Neural progenitor cell (in vitro differentiated cells): ENCODE measurements around the gene BRI3BP. TPM values are rescaled to one million over a fixed set of nuclear protein-coding genes. Genes with fewer than 3 reads are reported as not detected.

ENCODE experiments used
- DNase-seq: peaks from one replicate; pipeline ENCODE4 v3.0.0-alpha.2; 2016; ENCODE audit warnings: low spot score
- H2AFZ ChIP-seq: fragments of 200-600 bp; sonication (generic); replicated peaks from 2 replicates; pipeline ENCODE4 v1.6.1; 2016; ENCODE audit warnings: antibody characterized with exemption
- H3F3A ChIP-seq: fragments of 200-600 bp; sonication (generic); 2 replicates; pipeline ENCODE4 v1.6.1; 2016; ENCODE audit warnings: antibody characterized with exemption, low read depth
- H3K27ac ChIP-seq: fragments of 200-600 bp; sonication (generic); 2 replicates; pipeline ENCODE4 v1.5.1; 2016; ENCODE audit warnings: mild to moderate bottlenecking
- H3K27me3 ChIP-seq: fragments of 200-600 bp; sonication (generic); 2 replicates; pipeline ENCODE4 v1.6.1; 2016; ENCODE audit warnings: mild to moderate bottlenecking, moderate library complexity
- H3K36me3 ChIP-seq: fragments of 200-600 bp; sonication (generic); 2 replicates; pipeline ENCODE4 v1.5.1; 2016
- H3K4me1 ChIP-seq: fragments of 200-600 bp; sonication (generic); 2 replicates; pipeline ENCODE4 v1.6.1; 2016; ENCODE audit warnings: mixed run types
- H3K4me2 ChIP-seq: fragments of 200-600 bp; sonication (generic); 2 replicates; pipeline ENCODE4 v1.6.1; 2016
- H3K4me3 ChIP-seq: fragments of 200-600 bp; sonication (generic); 2 replicates; pipeline ENCODE4 v1.5.1; 2016
- H3K79me2 ChIP-seq: fragments of 200-600 bp; sonication (generic); 2 replicates; pipeline ENCODE4 v1.6.1; 2016; ENCODE audit warnings: low read depth
- H3K9ac ChIP-seq: fragments of 200-600 bp; sonication (generic); 2 replicates; pipeline ENCODE4 v1.6.1; 2016
- H3K9me3 ChIP-seq: fragments of 200-600 bp; sonication (generic); 2 replicates; pipeline ENCODE4 v1.5.1; 2016; ENCODE audit warnings: low read depth
- H4K20me1 ChIP-seq: fragments of 200-600 bp; sonication (generic); 2 replicates; pipeline ENCODE4 v1.6.1; 2016; ENCODE audit warnings: low read depth
- H3K27ac Mint-ChIP-seq: 3 replicates; pipeline ENCODE4 v1.8.0; 2021; ENCODE audit warnings: mixed read lengths
- H3K27me3 Mint-ChIP-seq: 2 replicates; pipeline ENCODE4 v1.8.0; 2022; ENCODE audit warnings: low read depth, mild to moderate bottlenecking, inconsistent platforms, moderate library complexity, mixed read lengths; ENCODE audit not compliant: insufficient read depth
- H3K36me3 Mint-ChIP-seq: 3 replicates; pipeline ENCODE4 v1.8.0; 2021; ENCODE audit warnings: mixed read lengths
- H3K4me1 Mint-ChIP-seq: 3 replicates; pipeline ENCODE4 v1.8.0; 2021; ENCODE audit warnings: mixed read lengths
- H3K4me3 Mint-ChIP-seq: 3 replicates; pipeline ENCODE4 v1.8.0; 2021; ENCODE audit warnings: mild to moderate bottlenecking, moderate library complexity, mixed read lengths
- H3K9me3 Mint-ChIP-seq: 3 replicates; pipeline ENCODE4 v1.8.0; 2020; ENCODE audit warnings: mixed read lengths
- CTCF ChIP-seq: fragments of 200-600 bp; sonication (generic); IDR thresholded peaks from 2 replicates; pipeline ENCODE4 v1.5.1; 2017; ENCODE audit warnings: antibody characterized with exemption, mild to moderate bottlenecking
- EZH2 ChIP-seq: fragments of 200-600 bp; sonication (generic); IDR thresholded peaks from 2 replicates; pipeline ENCODE4 v1.6.1; 2017; ENCODE audit warnings: antibody characterized with exemption, mild to moderate bottlenecking, moderate library complexity
- EZH2phosphoT487 ChIP-seq: fragments of 200-600 bp; sonication (generic); IDR thresholded peaks from 2 replicates; pipeline ENCODE4 v1.6.1; 2017; ENCODE audit warnings: antibody characterized with exemption
- total RNA-seq: library from RNA; depleted of rRNA; stranded (reverse); fragments of >200 nt; gene quantifications from 2 replicates; pipeline ENCODE4 v1.2.3, GENCODE V29; 2015; ENCODE audit warnings: low replicate concordance

Gene BRI3BP
- total RNA-seq, 1 donor from 2014 or later = 2.5 TPM

GRCh38 chr12:125038976-125039625, 45.7 kb downstream of the BRI3BP start:
- no peaks in the 10 kb centered on the region for H3K4me1 Mint-ChIP-seq
- no peaks in the 10 kb centered on the region for H3K79me2 ChIP-seq
- H3K4me2 ChIP-seq = no peak overlapping the region
- H3K36me3 ChIP-seq = no peaks in the 10 kb centered on the region
- peaks cover 2% of the 10 kb centered on the region for H3K27me3 Mint-ChIP-seq
- H3K4me3 Mint-ChIP-seq = no peak overlapping the region
- no peak overlapping the region for H3K27ac Mint-ChIP-seq
- peaks cover 5% of the 10 kb centered on the region for H3K36me3 Mint-ChIP-seq
- no peak for TF ChIP-seq CTCF
- no peak for TF ChIP-seq EZH2
- no peak for TF ChIP-seq EZH2phosphoT487
- H3F3A ChIP-seq = no peaks in the 10 kb centered on the region
- H3K9me3 ChIP-seq = no peaks in the 10 kb centered on the region
- peaks cover 5% of the 10 kb centered on the region for H3K9me3 Mint-ChIP-seq
- H3K9ac ChIP-seq = no peak overlapping the region
- H3K4me3 ChIP-seq = no peak overlapping the region
- H3K27me3 ChIP-seq = no peaks in the 10 kb centered on the region
- H3K4me1 ChIP-seq = no peaks in the 10 kb centered on the region
- H4K20me1 ChIP-seq = no peaks in the 10 kb centered on the region
- H2AFZ ChIP-seq = no peak overlapping the region
- no peak overlapping the region for H3K27ac ChIP-seq
- DNase-seq = no peak

DNA sequence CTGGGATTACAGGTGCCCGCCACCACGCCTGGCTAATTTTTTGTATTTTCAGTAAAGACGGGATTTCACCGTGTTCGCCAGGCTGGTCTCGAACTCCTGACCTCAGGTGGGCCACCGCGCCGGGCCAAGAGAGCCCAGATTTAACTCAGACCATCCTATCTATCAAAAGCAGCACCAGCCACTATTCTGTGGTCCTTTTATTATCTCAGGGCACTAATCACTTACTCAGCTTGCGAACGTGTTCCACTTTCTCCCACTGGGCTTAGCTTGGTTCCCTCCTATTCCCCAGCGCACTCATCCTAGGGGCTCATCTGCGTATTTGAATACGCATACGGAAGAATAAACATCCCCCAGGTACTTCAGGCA, 55.6 kb downstream of the BRI3BP start:
- Histone ChIP-seq H3K79me2 (no peaks in the 10 kb centered on the region), H3K27ac (no peak overlapping the region), H3K4me2 (no peak overlapping the region), H3K9me3 (no peaks in the 10 kb centered on the region), H3F3A (no peaks in the 10 kb centered on the region), H3K36me3 (no peaks in the 10 kb centered on the region), H3K4me1 (no peaks in the 10 kb centered on the region), H2AFZ (no peak overlapping the region), H3K4me3 (no peak overlapping the region), H3K27me3 (no peaks in the 10 kb centered on the region), H4K20me1 (no peaks in the 10 kb centered on the region), H3K9ac (no peak overlapping the region)
- Mint-ChIP-seq H3K36me3 (no peaks in the 10 kb centered on the region), H3K27me3 (no peaks in the 10 kb centered on the region), H3K4me1 (no peaks in the 10 kb centered on the region), H3K9me3 (peaks cover 5% of the 10 kb centered on the region), H3K27ac (no peak overlapping the region), H3K4me3 (no peak overlapping the region)
- no peak for DNase-seq
- TF ChIP-seq EZH2phosphoT487 = no peak
- TF ChIP-seq EZH2 = no peak
- TF ChIP-seq CTCF = no peak

DNA sequence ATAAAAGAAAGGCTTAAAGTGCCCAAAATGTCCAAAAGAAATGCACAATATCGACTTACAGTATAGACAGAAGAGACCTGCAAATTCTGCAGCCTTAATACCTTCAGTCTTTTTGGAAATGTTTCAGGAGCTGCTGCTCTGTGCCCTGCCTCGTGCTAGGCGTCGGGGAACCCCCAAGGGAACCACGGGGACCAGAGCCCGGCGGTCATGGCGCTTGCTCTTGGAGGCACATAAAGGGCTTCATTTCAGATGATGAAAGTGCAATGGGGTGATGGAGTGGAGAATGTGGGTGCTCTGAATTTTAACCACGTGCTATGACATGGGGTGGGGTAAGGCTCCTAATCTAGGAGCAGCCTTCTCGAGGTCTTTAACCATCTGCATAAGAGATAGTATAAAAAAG, 57.0 kb downstream of the BRI3BP start:
- Mint-ChIP-seq H3K27me3 (no peaks in the 10 kb centered on the region), H3K4me3 (no peak overlapping the region), H3K4me1 (no peaks in the 10 kb centered on the region), H3K27ac (no peak overlapping the region), H3K36me3 (no peaks in the 10 kb centered on the region), H3K9me3 (peaks cover 8% of the 10 kb centered on the region)
- Histone ChIP-seq H3K79me2 (no peaks in the 10 kb centered on the region), H3K4me3 (no peak overlapping the region), H3K27ac (no peak overlapping the region), H3K4me2 (no peak overlapping the region), H3K27me3 (no peaks in the 10 kb centered on the region), H2AFZ (no peak overlapping the region), H4K20me1 (no peaks in the 10 kb centered on the region), H3K4me1 (no peaks in the 10 kb centered on the region), H3K9me3 (no peaks in the 10 kb centered on the region), H3F3A (no peaks in the 10 kb centered on the region), H3K36me3 (no peaks in the 10 kb centered on the region), H3K9ac (no peak overlapping the region)
- TF ChIP-seq EZH2phosphoT487 = no peak
- no peak for DNase-seq

DNA sequence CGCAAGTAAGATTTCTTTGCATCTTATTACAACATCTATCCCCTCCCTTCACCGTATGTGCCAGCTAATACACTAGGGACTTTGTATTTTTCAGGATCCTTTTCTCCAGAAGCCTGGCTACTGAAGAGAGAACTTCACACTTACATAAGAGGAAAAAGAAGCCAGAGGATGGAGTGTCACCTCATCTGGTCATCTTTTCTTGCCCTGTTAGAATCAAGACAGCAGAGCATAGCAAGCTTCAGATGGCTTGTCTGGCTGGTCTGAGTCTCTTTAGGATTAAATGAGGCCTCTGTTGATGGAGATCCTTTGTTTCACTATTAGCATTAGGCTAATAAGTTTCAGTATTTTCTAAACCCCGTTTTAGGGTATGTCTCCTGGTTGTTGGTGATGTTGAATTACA, 57.4 kb downstream of the BRI3BP start:
- no peak overlapping the region for H3K4me3 Mint-ChIP-seq
- no peak overlapping the region for H2AFZ ChIP-seq
- TF ChIP-seq CTCF (no peak), EZH2phosphoT487 (no peak), EZH2 (no peak)
- H3F3A ChIP-seq = no peaks in the 10 kb centered on the region
- H3K36me3 ChIP-seq = no peaks in the 10 kb centered on the region
- no peaks in the 10 kb centered on the region for H3K36me3 Mint-ChIP-seq
- H3K4me1 Mint-ChIP-seq = no peaks in the 10 kb centered on the region
- no peaks in the 10 kb centered on the region for H3K79me2 ChIP-seq
- H3K9me3 ChIP-seq = no peaks in the 10 kb centered on the region
- H3K27ac Mint-ChIP-seq = no peak overlapping the region
- H4K20me1 ChIP-seq = no peaks in the 10 kb centered on the region
- DNase-seq = no peak
- no peak overlapping the region for H3K4me2 ChIP-seq
- H3K27me3 Mint-ChIP-seq = no peaks in the 10 kb centered on the region
- H3K27ac ChIP-seq = no peak overlapping the region
- peaks cover under 1% of the 10 kb centered on the region for H3K4me1 ChIP-seq
- H3K9ac ChIP-seq = no peak overlapping the region
- no peaks in the 10 kb centered on the region for H3K27me3 ChIP-seq
- peaks cover 8% of the 10 kb centered on the region for H3K9me3 Mint-ChIP-seq
- no peak overlapping the region for H3K4me3 ChIP-seq
